CD14-positive monocyte (primary cell): ENCODE data around the gene ANP32A. TPM values are rescaled to one million over a fixed set of nuclear protein-coding genes. Genes with fewer than 3 reads are reported as not detected.

Experiments used
- DNase-seq, 3 donors: peaks; one replicate each; pipeline ENCODE4 v3.0.0-alpha.2; 2011 to 2022
- H2AFZ ChIP-seq: 2 replicates; pipeline ENCODE4 v1.6.0; 2012; ENCODE audit warnings: mild to moderate bottlenecking, low read depth, low read length, inconsistent platforms; ENCODE audit not compliant: insufficient read depth, poor library complexity, severe bottlenecking
- H3K27ac ChIP-seq, 2 donors: 1 replicate in 1 of 2; 2 replicates in 1 of 2; pipeline ENCODE4 v1.5.1; 2012 to 2013; ENCODE audit warnings: low read length in 2 of 2, control low read depth in 1 of 2, inconsistent platforms in 1 of 2, low read depth in 1 of 2, mild to moderate bottlenecking in 1 of 2
- H3K27me3 ChIP-seq, 2 donors: one replicate each; pipeline versions ENCODE4 v1.6.0 to v1.6.1; 2011 to 2013; ENCODE audit warnings: low read length in 2 of 2; ENCODE audit not compliant: control insufficient read depth in 2 of 2, insufficient read depth in 2 of 2
- H3K36me3 ChIP-seq, 2 donors: replicated peaks in 1 of 2; 1 replicate in 1 of 2; 2 replicates in 1 of 2; pipeline versions ENCODE4 v1.5.1 to v1.6.1; 2012 to 2013; ENCODE audit warnings: low read length in 2 of 2, control low read depth in 1 of 2, inconsistent platforms in 1 of 2, mild to moderate bottlenecking in 1 of 2; ENCODE audit not compliant: insufficient read depth in 2 of 2, control insufficient read depth in 1 of 2
- H3K4me1 ChIP-seq, 2 donors: 1 replicate in 1 of 2; 2 replicates in 1 of 2; pipeline versions ENCODE4 v1.5.1 to v1.6.1; 2012 to 2013; ENCODE audit warnings: low read length in 2 of 2, control low read depth in 1 of 2, inconsistent platforms in 1 of 2, mild to moderate bottlenecking in 1 of 2, moderate library complexity in 1 of 2; ENCODE audit not compliant: insufficient read depth in 2 of 2, control insufficient read depth in 1 of 2
- H3K4me2 ChIP-seq: replicated peaks from 2 replicates; pipeline ENCODE3; 2012; ENCODE audit warnings: low read length, moderate library complexity, mild to moderate bottlenecking; ENCODE audit not compliant: poor library complexity, severe bottlenecking; ENCODE audit errors: extremely low read depth
- H3K4me3 ChIP-seq, 3 experiments: fragments of 200-600 bp in 1 of 3; sonication (generic) in 1 of 3; replicated peaks in 1 of 3; 1 replicate in 2 of 3; 2 replicates in 1 of 3; pipeline ENCODE4 v1.5.1; 2011 to 2013; ENCODE audit warnings: low read length in 3 of 3, mild to moderate bottlenecking in 3 of 3, control low read depth in 2 of 3, low read depth in 2 of 3, inconsistent platforms in 1 of 3, moderate library complexity in 1 of 3
- H3K79me2 ChIP-seq: 2 replicates; pipeline ENCODE4 v1.6.0; 2012; ENCODE audit warnings: mild to moderate bottlenecking, control low read depth, inconsistent platforms, low read length, moderate library complexity; ENCODE audit not compliant: insufficient read depth
- H3K9ac ChIP-seq: 2 replicates; pipeline ENCODE4 v1.6.0; 2017; ENCODE audit warnings: low read length, mild to moderate bottlenecking; ENCODE audit not compliant: insufficient read depth, poor library complexity, severe bottlenecking
- H3K9me3 ChIP-seq, 2 donors: replicated peaks in 1 of 2; 1 replicate in 1 of 2; 2 replicates in 1 of 2; pipeline versions ENCODE4 v1.5.1 to v1.6.1; 2012 to 2013; ENCODE audit warnings: low read length in 2 of 2, control low read depth in 1 of 2; ENCODE audit not compliant: control insufficient read depth in 1 of 2, insufficient read depth in 1 of 2
- H4K20me1 ChIP-seq: 2 replicates; pipeline ENCODE4 v1.6.0; 2012; ENCODE audit warnings: mild to moderate bottlenecking, low read length, control low read depth, moderate library complexity; ENCODE audit not compliant: insufficient read depth
- H3K27ac Mint-ChIP-seq, 7 donors: one replicate each; pipeline ENCODE4 v1.8.0; 2020; ENCODE audit warnings: mild to moderate bottlenecking in 7 of 7, mixed read lengths in 7 of 7, moderate library complexity in 6 of 7, inconsistent platforms in 2 of 7
- H3K27me3 Mint-ChIP-seq, 3 donors: one replicate each; pipeline ENCODE4 v1.8.0; 2021 to 2022; ENCODE audit warnings: low read depth in 3 of 3, mild to moderate bottlenecking in 3 of 3, mixed read lengths in 3 of 3, moderate library complexity in 3 of 3, inconsistent platforms in 1 of 3
- H3K36me3 Mint-ChIP-seq, 2 donors: one replicate each; pipeline ENCODE4 v1.8.0; 2020; ENCODE audit warnings: mixed read lengths in 2 of 2, inconsistent platforms in 1 of 2, mild to moderate bottlenecking in 1 of 2
- H3K4me1 Mint-ChIP-seq: one replicate; pipeline ENCODE4 v1.8.0; 2020; ENCODE audit warnings: mild to moderate bottlenecking, mixed read lengths
- H3K4me3 Mint-ChIP-seq, 2 donors: one replicate each; pipeline ENCODE4 v1.8.0; 2020; ENCODE audit warnings: mild to moderate bottlenecking in 2 of 2, mixed read lengths in 2 of 2, moderate library complexity in 1 of 2
- H3K9me3 Mint-ChIP-seq, 7 donors: one replicate each; pipeline ENCODE4 v1.8.0; 2020 to 2022; ENCODE audit warnings: mixed read lengths in 7 of 7, mild to moderate bottlenecking in 6 of 7, moderate library complexity in 6 of 7, inconsistent platforms in 2 of 7
- WGBS: methylation state at CpG from one replicate; pipeline ENCODE4 v1.1.5; 2013; ENCODE audit warnings: missing lambda C conversion rate; ENCODE audit not compliant: insufficient coverage; 5-methylcytosine and 5-hydroxymethylcytosine counted together
- intact Hi-C, 2 donors: fragments of 100-400 bp; cut with micrococcal nuclease; formaldehyde crosslinking; loops; one replicate each; pipeline versions ENCODE4 v1.15.0 to v1.15.1; 2023
- polyA plus RNA-seq, 3 donors: library from polyadenylated mRNA; depleted of rRNA in 1 of 3; unstranded in 2 of 3; stranded (reverse) in 1 of 3; fragments of 300-500 nt in 2 of 3; fragments of >200 nt in 1 of 3; fragmentation: Illumina TruSeq in 2 of 3; gene quantifications; 1 replicate in 2 of 3; 2 replicates in 1 of 3; pipeline ENCODE4 v1.2.3, GENCODE V29; 2012 to 2021
- TF ChIP-seq, protein P1 (sequence below): fragments of 200-600 bp; IDR thresholded peaks from one replicate; pipeline ENCODE4 v1.8.0; 2022; ENCODE audit warnings: antibody characterized with exemption, mild to moderate bottlenecking

The ANP32A gene
- polyA plus RNA-seq, 3 donors: 75.4 to 98.8 (median 86.8) TPM

DNA sequence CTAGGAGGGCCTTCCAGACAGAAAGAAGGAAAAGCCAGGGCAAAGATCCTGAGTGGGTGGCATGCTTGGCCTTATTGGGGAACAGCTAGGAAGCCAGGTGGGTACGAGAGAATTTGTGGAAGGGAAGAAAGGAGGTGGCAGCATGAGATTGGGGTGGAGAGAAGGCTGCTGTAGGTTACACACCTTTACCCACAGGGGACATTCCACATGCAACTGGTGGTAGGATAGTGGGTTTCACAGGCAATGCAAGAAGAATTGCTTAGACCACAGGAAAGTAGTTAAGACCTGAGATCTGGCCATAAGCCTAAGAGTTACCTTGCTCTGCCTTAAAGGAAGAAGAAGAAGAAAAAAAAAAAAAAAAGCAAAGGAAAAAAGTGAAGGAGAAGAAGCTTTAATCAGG lies 19.8 kb downstream of the ANP32A start:
- Histone ChIP-seq H2AFZ (no peak overlapping the region), H3K4me3 (no peak overlapping the region), H3K9me3 (no peaks in the 10 kb centered on the region), H3K4me1 (peaks cover 64 to 68% of the 10 kb centered on the region in 2 donors), H3K36me3 (peaks cover 2 to 16% of the 10 kb centered on the region in 2 donors), H3K9ac (no peak overlapping the region), H3K79me2 (peaks cover 100% of the 10 kb centered on the region), H3K27me3 (no peaks in the 10 kb centered on the region), H3K4me2 (no peak overlapping the region), H3K27ac (peak overlapping the region in 1 of 2 donors; percentile 64), H4K20me1 (peaks cover 100% of the 10 kb centered on the region)
- Mint-ChIP-seq H3K9me3 (no peaks in the 10 kb centered on the region), H3K27me3 (no peaks in the 10 kb centered on the region), H3K36me3 (peaks cover 24 to 44% of the 10 kb centered on the region in 2 donors), H3K27ac (peak overlapping the region in 6 of 7 donors; percentile 12 to 78 (median 50)), H3K4me1 (peaks cover 89% of the 10 kb centered on the region), H3K4me3 (no peak overlapping the region)
- WGBS: no CpG with 5 or more reads among the region's 1 CpG
- no peak for DNase-seq
- intact Hi-C loops: no loop called here
- TF ChIP-seq, protein P1, sequence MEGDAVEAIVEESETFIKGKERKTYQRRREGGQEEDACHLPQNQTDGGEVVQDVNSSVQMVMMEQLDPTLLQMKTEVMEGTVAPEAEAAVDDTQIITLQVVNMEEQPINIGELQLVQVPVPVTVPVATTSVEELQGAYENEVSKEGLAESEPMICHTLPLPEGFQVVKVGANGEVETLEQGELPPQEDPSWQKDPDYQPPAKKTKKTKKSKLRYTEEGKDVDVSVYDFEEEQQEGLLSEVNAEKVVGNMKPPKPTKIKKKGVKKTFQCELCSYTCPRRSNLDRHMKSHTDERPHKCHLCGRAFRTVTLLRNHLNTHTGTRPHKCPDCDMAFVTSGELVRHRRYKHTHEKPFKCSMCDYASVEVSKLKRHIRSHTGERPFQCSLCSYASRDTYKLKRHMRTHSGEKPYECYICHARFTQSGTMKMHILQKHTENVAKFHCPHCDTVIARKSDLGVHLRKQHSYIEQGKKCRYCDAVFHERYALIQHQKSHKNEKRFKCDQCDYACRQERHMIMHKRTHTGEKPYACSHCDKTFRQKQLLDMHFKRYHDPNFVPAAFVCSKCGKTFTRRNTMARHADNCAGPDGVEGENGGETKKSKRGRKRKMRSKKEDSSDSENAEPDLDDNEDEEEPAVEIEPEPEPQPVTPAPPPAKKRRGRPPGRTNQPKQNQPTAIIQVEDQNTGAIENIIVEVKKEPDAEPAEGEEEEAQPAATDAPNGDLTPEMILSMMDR: no peak

DNA sequence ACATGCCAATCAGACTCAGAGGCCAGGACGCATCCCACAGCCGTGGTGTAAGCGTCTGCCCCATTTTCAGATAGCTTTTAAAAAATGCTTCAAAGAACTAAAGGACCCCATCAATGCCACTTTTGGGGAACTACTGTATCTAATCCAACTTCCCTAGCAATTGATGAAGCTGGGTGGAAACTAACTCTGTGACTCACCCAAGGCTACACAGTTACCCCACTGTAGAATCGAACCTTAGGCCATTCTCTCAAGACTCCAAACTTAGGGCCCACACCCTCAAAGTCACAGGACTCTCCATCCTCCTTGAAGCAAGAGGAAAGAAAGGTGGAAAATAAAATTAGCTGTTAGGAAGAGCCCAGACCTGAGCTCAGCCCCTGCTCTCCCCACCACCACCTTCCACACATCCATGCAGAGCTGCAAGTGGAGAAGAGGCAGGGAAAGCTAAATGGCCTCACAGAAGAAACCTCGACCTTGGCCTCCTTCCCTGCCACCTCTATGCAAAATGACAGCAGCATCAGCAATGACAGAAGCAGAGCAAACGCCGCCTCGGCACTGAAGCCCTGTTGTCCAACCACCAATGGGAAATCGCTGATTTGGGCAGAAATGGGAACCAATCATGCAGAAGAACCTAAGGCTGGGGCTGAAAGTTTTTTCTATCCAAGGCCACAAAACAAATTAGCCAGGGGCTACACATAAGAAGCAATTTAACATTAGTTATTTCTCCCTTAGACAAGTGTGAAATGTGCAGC lies 22.2 kb downstream of the ANP32A start:
- peaks cover 95% of the 10 kb centered on the region for H3K79me2 ChIP-seq
- no peak overlapping the region for H3K4me3 ChIP-seq
- H3K9me3 ChIP-seq: no peaks in the 10 kb centered on the region
- Mint-ChIP-seq H3K27me3 (no peaks in the 10 kb centered on the region), H3K27ac (peak overlapping the region; percentile 61 to 90 (median 85)), H3K9me3 (no peaks in the 10 kb centered on the region), H3K4me3 (no peak overlapping the region), H3K4me1 (peaks cover 97% of the 10 kb centered on the region), H3K36me3 (peaks cover 18 to 31% of the 10 kb centered on the region in 2 donors)
- peaks cover 88 to 91% of the 10 kb centered on the region in 2 donors for H3K4me1 ChIP-seq
- DNase-seq: peak in 2 of 3 donors; percentile 55 to 70
- H3K27me3 ChIP-seq: no peaks in the 10 kb centered on the region
- H3K4me2 ChIP-seq: peak overlapping the region; percentile 16
- peaks cover 0 to 2% of the 10 kb centered on the region in 2 donors for H3K36me3 ChIP-seq
- TF ChIP-seq, protein P1: no peak
- H3K9ac ChIP-seq: no peak overlapping the region
- 62% methylated on average over 7 of the region's 9 CpGs for WGBS
- no peak overlapping the region for H2AFZ ChIP-seq
- H4K20me1 ChIP-seq: peaks cover 85% of the 10 kb centered on the region
- intact Hi-C loops: no loop called here
- H3K27ac ChIP-seq: peak overlapping the region; percentile 55 to 92
